ENCODE measurements around the gene PTN.

DNA sequence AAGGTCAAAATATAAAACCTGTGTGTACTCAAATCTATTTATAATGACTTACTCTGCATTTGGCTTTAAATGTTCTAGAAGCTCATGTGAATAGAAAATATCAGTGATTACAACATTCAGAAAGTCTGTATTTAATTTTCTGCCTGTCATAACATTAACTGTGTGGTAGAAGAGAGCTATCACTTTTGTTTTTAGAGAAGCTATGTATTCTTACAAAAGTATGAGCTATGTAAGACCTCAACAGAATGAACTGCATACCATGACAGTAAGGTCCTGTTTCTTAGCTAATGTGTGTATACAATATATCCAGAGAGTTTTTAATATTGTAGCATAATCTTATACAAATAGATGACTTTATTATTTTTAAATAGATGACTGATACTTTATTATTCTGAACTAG lies 61.5 kb downstream of the PTN start:
- TF ChIP-seq, protein P1, sequence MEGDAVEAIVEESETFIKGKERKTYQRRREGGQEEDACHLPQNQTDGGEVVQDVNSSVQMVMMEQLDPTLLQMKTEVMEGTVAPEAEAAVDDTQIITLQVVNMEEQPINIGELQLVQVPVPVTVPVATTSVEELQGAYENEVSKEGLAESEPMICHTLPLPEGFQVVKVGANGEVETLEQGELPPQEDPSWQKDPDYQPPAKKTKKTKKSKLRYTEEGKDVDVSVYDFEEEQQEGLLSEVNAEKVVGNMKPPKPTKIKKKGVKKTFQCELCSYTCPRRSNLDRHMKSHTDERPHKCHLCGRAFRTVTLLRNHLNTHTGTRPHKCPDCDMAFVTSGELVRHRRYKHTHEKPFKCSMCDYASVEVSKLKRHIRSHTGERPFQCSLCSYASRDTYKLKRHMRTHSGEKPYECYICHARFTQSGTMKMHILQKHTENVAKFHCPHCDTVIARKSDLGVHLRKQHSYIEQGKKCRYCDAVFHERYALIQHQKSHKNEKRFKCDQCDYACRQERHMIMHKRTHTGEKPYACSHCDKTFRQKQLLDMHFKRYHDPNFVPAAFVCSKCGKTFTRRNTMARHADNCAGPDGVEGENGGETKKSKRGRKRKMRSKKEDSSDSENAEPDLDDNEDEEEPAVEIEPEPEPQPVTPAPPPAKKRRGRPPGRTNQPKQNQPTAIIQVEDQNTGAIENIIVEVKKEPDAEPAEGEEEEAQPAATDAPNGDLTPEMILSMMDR (IDR thresholded peaks at IDR 0.05) = no peak
- no peak for TF ChIP-seq EZH2phosphoT487 (IDR thresholded peaks at IDR 0.05)
